HCEC 1CT (cell line): ENCODE results near the gene CD300LF.

Experiments
- DNase-seq: peaks from one replicate; pipeline ENCODE4 v3.0.0-alpha.2; 2017

Gene CD300LF

GRCh38 chr17:74729368-74729767 is 16.6 kb upstream of the CD300LF start:
- no peak for DNase-seq

GRCh38 chr17:74728702-74729075 is 16.0 kb upstream of the CD300LF start:
- DNase-seq = no peak

GRCh38 chr17:74728033-74728701 is 15.4 kb upstream of the CD300LF start:
- no peak for DNase-seq

- no peak for DNase-seq
Observed at GRCh38 chr17:74725111-74725510, 12.4 kb upstream of the CD300LF start.

GRCh38 chr17:74723891-74724290 is 11.2 kb upstream of the CD300LF start:
- no peak for DNase-seq

- DNase-seq = no peak
Observed at GRCh38 chr17:74722782-74723181, 10.1 kb upstream of the CD300LF start.

- no peak for DNase-seq
Observed at GRCh38 chr17:74720506-74720905, 7.8 kb upstream of the CD300LF start.

GRCh38 chr17:74715144-74715543 is 2.4 kb upstream of the CD300LF start:
- DNase-seq = no peak

GRCh38 chr17:74713171-74713755 is 540 bp upstream of the CD300LF start:
- no peak for DNase-seq

GRCh38 chr17:74712301-74712700 is 422 bp downstream of the CD300LF start:
- DNase-seq = no peak

GRCh38 chr17:74711058-74711824 is 1.5 kb downstream of the CD300LF start:
- DNase-seq = no peak

- DNase-seq = no peak
Observed at GRCh38 chr17:74704544-74704943, 8.2 kb downstream of the CD300LF start.

GRCh38 chr17:74703311-74703710 is 9.4 kb downstream of the CD300LF start:
- DNase-seq = no peak

- no peak for DNase-seq
Observed at GRCh38 chr17:74702116-74702871, 10.4 kb downstream of the CD300LF start.

GRCh38 chr17:74699236-74699635 is 13.5 kb downstream of the CD300LF start:
- DNase-seq = no peak

- no peak for DNase-seq
Observed at GRCh38 chr17:74698069-74698468, 14.7 kb downstream of the CD300LF start.

GRCh38 chr17:74697515-74697914 is 15.2 kb downstream of the CD300LF start:
- no peak for DNase-seq

GRCh38 chr17:74695629-74696028 is 17.1 kb downstream of the CD300LF start:
- DNase-seq = no peak

- no peak for DNase-seq
Observed at GRCh38 chr17:74694081-74694480, 18.6 kb downstream of the CD300LF start.

GRCh38 chr17:74691151-74691550 is 21.6 kb downstream of the CD300LF start:
- no peak for DNase-seq

GRCh38 chr17:74690409-74690825 is 22.3 kb downstream of the CD300LF start:
- DNase-seq = no peak

GRCh38 chr17:74687886-74688285 is 24.8 kb downstream of the CD300LF start:
- no peak for DNase-seq

GRCh38 chr17:74686761-74687160 is 26.0 kb downstream of the CD300LF start:
- DNase-seq = no peak
